AG08396 (cell line): ENCODE results near the gene MAP1S.
"Not testable (repeated sequence)": the region's sequence is repeated elsewhere in the genome, so short reads cannot be mapped to it uniquely, and the experiment has no call there.

Experiments
- DNase-seq: peaks from one replicate; pipeline ENCODE4 v3.0.0; 2012; ENCODE audit warnings: low spot score, mixed read lengths

MAP1S gene

GRCh38 chr19:17762505-17763229 is 43.4 kb downstream of the MAP1S start:
- DNase-seq, result peak; percentile 58

DNA sequence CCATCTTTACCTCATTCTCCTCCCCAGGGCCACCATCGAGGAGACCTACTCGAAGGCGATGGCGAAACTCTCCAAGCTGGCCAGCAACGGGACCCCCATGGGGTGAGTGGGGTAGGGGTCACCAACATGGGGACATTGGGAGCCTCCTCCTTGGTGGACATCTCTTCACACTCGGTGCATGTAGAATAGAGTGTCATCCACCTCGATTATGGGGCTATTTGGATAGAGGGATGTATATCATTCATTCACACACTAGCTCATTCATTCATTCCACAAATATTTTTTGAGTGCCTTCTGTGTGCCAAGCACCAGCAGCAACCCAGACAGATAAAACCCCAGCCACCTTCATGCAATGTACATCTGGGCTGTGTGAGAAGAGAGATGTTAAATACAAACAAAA is 45.1 kb downstream of the MAP1S start:
- DNase-seq, result no peak

GRCh38 chr19:17765069-17765618 is 45.9 kb downstream of the MAP1S start:
- no peak for DNase-seq

GRCh38 chr19:17766543-17767131 is 47.4 kb downstream of the MAP1S start:
- peak; percentile 77 for DNase-seq

GRCh38 chr19:17767559-17767958 is 48.3 kb downstream of the MAP1S start:
- DNase-seq, result no peak

GRCh38 chr19:17770613-17771012 is 51.3 kb downstream of the MAP1S start:
- no peak for DNase-seq

DNA sequence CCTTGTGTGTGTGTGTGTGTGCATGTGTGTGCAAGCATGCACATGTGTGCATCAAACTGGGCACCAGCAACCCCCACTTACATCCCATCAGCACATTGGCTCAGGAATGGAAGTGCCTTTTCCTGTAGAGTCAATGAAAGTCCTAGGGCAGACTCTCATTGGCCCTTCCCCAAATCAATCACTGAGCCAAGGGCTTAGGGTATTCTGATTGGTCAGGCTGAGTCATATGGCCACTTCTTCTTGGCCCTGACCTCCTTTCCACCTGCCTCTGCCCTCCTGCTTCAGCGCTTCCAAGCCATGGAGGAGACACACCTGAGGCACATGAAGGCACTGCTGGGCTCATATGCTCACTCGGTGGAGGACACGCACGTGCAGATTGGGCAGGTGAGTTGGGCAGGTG is 52.9 kb downstream of the MAP1S start:
- DNase-seq, result no peak

DNA sequence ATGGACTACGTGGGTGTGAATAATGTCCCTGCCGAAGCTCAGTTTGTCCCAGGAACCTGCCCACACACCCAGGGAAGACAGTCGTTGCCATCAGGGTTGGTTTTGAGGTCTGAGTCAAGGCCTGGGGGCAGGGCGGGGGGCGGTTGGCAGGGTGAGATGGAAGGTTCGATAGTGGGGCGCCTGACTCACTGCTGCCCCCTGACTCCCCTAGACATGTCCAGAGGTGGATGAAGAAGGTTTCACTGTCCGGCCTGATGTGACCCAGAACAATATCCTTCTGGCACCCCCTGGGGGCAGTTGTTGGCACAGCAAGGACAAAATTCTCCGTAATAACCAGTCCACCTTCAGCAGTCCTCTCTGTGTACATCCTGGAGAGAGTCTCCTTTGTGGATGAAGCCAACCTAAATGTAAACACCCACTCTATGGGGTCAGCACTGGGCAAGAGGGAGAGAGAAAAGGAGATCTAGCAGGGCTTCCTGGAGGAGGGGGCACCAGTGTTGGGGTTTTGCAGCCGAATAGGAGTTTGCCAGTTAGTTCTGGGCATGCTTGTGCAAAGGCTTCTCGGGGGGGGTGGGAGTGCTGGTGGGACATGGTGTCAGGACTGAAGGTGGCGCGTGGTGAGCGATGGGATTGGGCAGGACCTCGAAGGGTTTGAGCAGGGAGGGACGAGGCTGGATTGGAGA is 56.1 kb downstream of the MAP1S start:
- peak; percentile 54 for DNase-seq

DNA sequence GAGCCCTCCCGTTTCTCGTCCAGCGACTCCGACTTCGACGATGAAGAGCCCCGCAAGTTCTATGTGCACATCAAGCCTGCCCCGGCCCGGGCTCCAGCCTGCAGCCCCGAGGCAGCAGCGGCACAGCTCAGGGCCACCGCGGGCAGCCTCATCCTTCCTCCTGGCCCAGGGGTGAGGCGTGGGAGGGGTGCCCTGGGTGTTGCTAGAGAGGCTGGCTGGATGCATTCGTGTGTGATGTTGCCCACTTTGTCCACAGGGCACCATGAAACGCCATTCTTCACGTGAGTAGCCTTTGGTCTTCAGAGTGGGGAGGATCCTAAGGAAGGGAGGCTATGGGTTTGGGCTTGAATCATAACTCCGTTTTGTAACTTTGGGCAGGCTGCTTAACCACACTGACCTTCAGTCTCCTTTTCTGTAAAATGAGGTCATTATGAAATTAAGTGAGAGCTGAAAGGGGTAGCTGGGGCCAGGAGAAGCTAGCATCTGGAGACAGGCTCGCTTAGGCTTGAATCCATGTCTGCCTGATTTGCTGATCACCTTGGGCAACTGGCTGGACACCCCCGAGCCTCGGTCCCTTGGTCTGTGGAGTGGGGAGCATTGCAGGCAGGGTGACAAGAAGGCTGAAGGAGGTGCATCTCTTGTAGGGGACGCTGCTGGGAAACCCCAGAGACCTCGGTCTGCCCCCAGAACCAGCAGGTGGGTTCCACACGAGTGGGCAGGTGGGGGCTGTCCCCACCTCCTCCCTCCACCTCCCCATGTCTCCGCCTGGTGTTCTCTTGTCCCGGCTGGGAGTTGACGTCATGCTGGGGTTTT is 56.9 kb downstream of the MAP1S start:
- DNase-seq, result no peak

GRCh38 chr19:17777840-17778239 is 58.6 kb downstream of the MAP1S start:
- DNase-seq, result not testable (repeated sequence)

DNA sequence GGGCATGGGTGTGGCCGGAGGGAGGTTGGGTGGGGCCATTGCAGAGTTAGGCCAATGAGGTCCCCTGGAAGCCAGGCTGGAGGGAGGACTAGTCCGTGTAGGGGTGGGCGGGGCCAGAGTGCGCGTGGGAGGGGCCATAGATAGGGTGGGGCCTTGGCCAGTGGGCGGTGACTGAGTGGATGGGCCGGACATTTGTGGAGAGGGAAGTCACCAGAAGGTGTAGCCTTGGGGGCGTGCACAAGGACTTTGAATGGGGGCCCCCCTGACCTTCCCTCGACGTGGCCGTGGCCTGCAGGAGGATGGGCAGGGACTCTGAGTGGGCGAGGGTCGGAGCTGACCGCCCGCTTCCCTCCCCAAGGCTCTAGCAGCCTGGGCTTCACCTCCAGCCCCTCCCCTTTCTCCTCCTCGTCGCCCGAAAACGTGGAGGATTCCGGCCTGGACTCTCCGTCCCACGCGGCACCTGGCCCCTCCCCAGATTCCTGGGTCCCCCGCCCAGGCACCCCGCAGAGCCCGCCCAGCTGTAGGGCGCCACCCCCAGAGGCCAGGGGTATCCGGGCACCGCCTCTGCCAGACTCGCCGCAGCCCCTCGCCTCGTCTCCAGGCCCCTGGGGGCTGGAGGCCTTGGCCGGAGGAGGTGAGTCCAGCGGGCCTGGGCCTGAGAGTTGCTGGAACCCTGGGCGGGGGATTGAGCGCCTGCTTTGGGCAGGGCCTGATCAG is 59.1 kb downstream of the MAP1S start:
- peak; percentile 81 for DNase-seq

DNA sequence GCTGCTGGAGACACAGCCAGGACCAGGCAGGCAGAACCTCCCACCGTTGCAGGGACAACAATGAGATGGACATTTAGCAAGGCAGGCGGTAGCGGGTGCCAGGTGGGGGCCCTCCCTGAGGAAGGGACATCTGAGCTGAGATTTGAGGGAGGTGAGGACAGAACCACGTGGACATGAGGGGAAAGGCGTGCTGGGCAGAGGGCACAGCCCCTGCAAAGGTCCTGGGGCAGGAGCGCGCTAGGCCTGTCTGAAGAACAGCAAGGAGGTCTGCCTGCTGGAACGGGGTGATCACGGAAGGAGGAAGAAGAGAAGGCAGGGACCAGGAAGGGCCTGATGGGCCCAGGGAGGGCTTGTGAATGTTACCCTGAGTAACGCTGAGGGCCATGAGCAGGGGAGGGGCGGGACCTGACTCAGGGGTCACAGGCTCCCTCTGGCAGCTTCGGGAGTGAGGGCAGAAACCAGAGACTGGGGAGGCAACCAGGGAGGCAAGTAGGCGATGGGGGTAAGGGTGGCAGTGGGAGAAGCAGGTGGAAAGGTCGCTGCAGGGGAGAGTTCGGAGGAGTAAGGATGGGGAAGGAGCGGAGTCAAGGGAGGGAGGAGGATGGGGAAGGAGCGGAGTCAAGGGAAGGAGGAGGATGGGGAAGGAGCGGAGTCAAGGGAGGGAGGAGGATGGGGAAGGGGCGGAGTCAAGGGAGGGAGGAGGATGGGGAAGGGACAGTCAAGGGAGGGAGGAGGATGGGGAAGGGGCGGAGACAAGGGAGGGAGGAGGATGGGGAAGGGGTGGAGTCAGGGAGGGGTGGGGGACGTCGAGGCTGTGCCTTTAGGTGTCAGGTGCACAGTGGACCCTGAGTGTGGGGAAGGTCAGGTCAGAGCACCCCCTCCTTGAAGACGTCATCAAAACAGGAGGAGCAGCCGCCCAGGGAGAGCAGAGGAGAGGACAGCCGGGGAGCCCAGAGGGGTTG is 60.0 kb downstream of the MAP1S start:
- peak; percentile 65 for DNase-seq

- no peak for DNase-seq
Measured at GRCh38 chr19:17780781-17781180, 61.5 kb downstream of the MAP1S start.

DNA sequence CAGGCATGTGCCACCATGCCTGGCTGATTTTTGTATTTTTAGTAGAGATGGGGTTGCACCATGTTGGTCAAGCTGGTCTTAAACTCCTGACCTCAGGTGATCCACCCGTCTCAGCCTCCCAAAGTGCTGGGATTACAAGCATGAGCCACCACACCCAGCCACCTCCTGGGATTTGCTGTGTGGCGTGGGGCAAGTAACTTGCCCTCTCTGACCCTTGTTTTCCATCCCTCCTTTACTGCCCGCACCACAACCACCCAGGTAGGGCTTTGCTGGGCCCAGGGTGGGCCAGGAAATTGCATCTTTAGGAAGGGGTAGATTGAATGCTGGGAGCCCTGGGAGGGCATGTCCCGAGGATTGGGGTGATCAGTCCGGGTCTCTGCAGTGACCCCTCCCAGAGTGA is 64.4 kb downstream of the MAP1S start:
- not testable (repeated sequence) for DNase-seq
